Measurements from ENCODE around the gene CFAP119.

Gene CFAP119

GRCh38 chr16:30753596-30753995 lies 8.3 kb downstream of the CFAP119 start:
- DNase-seq (ENCODE audit: low read depth in 2 of 2), result no peak
- no peak overlapping the region for H3K4me3 ChIP-seq (replicated peaks in 1 of 2; ENCODE audit: low read depth in 2 of 2, low read length in 2 of 2)
- TF ChIP-seq, protein P1, sequence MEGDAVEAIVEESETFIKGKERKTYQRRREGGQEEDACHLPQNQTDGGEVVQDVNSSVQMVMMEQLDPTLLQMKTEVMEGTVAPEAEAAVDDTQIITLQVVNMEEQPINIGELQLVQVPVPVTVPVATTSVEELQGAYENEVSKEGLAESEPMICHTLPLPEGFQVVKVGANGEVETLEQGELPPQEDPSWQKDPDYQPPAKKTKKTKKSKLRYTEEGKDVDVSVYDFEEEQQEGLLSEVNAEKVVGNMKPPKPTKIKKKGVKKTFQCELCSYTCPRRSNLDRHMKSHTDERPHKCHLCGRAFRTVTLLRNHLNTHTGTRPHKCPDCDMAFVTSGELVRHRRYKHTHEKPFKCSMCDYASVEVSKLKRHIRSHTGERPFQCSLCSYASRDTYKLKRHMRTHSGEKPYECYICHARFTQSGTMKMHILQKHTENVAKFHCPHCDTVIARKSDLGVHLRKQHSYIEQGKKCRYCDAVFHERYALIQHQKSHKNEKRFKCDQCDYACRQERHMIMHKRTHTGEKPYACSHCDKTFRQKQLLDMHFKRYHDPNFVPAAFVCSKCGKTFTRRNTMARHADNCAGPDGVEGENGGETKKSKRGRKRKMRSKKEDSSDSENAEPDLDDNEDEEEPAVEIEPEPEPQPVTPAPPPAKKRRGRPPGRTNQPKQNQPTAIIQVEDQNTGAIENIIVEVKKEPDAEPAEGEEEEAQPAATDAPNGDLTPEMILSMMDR (IDR thresholded peaks at IDR 0.05; ENCODE audit: low read depth, low read length), result no peak

DNA sequence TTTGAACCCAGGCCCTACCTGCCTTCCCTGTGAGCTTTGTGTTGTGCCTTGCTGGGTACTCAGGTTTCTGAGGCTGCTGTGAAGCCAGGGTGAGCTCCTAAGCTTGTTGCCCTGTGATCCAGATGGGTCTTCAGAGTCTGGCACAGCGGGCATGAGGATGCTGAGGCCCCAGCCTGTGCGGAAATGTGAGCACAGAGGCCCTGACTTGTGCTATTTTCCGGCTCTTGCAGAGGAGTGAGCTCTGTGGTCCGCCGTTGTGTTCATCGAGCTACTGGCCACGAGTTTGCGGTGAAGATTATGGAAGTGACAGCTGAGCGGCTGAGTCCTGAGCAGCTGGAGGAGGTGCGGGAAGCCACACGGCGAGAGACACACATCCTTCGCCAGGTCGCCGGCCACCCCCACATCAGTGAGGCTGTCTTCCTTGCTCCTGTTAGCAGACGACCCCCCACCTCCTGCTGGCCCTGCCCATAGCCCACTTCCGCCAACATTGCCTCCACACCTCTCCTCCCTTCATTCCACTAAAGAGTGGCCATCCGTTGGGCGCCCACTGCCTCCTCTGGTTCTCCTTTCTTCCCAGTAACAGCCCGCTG lies 10.9 kb downstream of the CFAP119 start:
- DNase-seq (ENCODE audit: low read depth in 2 of 2), result no peak
- H3K4me3 ChIP-seq (replicated peaks in 1 of 2; ENCODE audit: low read depth in 2 of 2, low read length in 2 of 2), result no peak overlapping the region
- TF ChIP-seq, protein P1 (IDR thresholded peaks at IDR 0.05; ENCODE audit: low read depth, low read length), result no peak

DNA sequence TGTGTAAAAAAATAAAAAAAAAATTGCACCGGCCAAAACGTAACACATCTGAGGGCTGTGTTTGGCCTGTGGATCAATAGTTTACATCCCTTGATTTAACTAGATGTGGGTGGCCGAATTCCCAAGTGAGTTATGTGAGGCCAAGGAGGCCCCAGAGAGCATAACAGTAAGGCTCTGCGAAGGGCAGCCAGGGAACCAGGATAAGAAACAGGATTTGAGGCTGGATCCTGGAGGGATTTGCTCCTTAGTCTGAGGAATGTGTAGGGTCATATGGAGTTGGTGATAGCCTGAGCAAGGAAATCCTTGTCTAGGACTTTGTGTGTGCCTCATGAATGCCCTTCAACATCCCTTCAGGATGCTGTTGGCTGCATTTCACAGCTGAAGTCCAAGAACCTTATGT lies 11.7 kb downstream of the CFAP119 start:
- no peak overlapping the region for H3K4me3 ChIP-seq (replicated peaks in 1 of 2; ENCODE audit: low read depth in 2 of 2, low read length in 2 of 2)
- TF ChIP-seq, protein P1 (IDR thresholded peaks at IDR 0.05; ENCODE audit: low read depth, low read length), result no peak
- no peak for DNase-seq (ENCODE audit: low read depth in 2 of 2)

DNA sequence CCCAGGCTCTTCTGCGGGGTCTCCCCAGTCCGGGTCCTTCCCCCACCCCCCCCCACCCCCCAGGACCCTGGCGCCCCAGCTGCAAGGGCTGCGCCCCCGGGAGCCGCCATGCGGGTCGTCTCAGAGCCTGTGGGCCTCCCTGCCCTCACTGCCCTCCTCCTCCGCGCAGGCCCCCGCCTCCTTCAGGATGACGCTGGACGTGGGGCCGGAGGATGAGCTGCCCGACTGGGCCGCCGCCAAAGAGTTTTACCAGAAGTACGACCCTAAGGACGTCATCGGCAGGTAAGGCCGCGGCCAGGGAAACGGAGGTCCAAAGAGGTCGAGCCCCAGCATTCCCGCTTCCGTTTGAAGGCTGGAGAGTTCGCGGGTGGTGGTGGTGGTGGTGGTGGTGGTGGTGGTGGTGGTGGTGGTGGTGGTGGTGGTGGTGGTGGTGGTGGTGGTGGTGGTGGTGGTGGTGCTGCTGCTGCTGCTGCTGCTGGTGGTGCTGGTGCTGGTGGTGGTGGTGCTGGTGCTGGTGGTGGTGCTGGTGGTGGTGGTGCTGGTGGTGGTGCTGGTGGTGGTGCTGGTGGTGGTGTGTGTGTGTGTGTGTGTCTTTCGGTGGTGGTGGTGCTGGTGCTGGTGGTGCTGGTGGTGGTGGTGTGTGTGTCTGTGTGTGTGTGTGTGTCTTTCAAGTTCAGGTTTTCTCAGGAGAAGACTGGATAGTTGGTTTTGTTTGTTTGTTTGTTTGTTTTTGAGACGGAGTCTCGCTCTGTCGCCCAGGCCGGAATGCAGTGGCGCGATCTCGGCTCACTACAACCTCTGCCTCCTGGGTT lies 13.0 kb downstream of the CFAP119 start:
- peak; percentile 47 to 62 for DNase-seq (ENCODE audit: low read depth in 2 of 2)
- H3K4me3 ChIP-seq (replicated peaks in 1 of 2; ENCODE audit: low read depth in 2 of 2, low read length in 2 of 2), result peak overlapping the region; percentile 83 to 94
- TF ChIP-seq, protein P1 (IDR thresholded peaks at IDR 0.05; ENCODE audit: low read depth, low read length), result no peak

DNA sequence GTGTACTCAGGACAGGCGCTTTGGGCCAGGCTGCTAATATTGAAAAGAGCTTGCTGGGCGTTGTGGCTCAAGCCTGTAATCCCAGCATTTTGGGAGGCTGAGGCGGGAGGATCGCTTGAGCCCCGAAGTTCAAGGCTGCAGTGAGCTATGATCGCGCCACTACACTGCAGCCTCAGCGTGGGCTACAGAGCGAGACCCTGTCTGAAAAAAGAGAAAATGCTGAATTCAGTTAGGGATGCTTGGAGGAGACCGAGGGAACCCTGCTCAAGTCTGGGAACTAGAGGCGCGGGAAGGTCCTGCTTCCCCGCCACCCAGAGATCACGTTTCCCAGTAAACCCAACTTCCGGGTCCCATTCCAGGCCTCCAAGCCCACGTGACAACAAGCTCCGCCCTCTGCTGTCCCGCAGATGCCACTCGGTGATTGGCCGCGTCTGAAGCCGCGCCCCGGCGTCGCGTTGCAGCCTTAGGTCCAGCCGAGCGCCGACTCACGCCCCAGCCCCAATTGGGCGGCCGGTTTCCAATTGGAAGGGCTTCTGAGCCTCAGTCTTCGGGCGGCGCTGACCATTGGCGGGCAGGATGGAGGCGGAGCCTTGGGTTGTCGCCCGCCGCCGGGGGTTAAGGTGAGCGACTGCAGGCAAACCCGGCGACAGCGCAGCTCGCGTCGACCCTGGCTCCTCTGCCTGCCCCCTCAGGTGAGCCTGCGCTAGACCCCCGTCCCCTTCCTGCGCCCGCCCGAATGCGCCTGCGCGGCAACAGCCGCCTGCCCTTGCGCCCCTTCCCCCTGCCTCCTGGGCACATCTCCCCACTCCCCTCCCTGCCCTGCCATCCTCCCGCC lies 13.8 kb downstream of the CFAP119 start, which contains the start of gene PHKG2:
Gene PHKG2, plus strand, starts transcription at position 627 of the 835 bp plus-strand sequence. CDS start 396 bp downstream, outside the sequence.
- peak; percentile 99 for DNase-seq (ENCODE audit: low read depth in 2 of 2)
- peak within 1 kb of the TSS; percentile 83 to 94 for H3K4me3 ChIP-seq (replicated peaks in 1 of 2; ENCODE audit: low read depth in 2 of 2, low read length in 2 of 2)
- TF ChIP-seq, protein P1 (IDR thresholded peaks at IDR 0.05; ENCODE audit: low read depth, low read length), result no peak

- peak; percentile 17 to 48 for DNase-seq (ENCODE audit: low read depth in 2 of 2)
- TF ChIP-seq, protein P1 (IDR thresholded peaks at IDR 0.05; ENCODE audit: low read depth, low read length), result no peak
- no peak overlapping the region for H3K4me3 ChIP-seq (replicated peaks in 1 of 2; ENCODE audit: low read depth in 2 of 2, low read length in 2 of 2)
Measured at GRCh38 chr16:30747331-30747730, 14.5 kb downstream of the CFAP119 start.

Data from cardiac fibroblast (primary cell).